ENCODE results near the gene ITFG1.
"Not testable (repeated sequence)": the region's sequence is repeated elsewhere in the genome, so short reads cannot be mapped to it uniquely, and the experiment has no call there.

ITFG1 gene

DNA sequence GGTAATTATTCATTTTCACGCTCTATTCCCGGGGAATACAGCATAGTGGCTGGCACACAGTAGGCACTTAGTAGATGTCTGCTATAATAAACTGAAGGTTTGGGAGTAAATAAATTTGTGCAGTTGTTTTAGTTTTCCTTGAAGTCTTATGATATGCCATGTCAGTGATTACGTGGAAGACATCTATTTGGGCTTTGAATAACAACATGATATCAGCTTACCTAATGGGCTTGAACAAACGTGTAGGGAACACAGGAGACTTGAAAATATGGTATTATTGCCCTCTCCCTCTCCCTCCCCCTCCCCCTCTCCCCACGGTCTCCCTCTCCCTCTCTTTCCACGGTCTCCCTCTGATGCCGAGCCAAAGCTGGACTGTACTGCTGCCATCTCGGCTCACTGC lies 280.8 kb downstream of the ITFG1 start:
- Histone ChIP-seq H3K9me3 (ENCODE audit: control insufficient read depth, low read length) (no peaks in the 10 kb centered on the region), H3K9ac (ENCODE audit: low read length) (no peak overlapping the region), H3K27me3 (replicated peaks; ENCODE audit: control insufficient read depth, insufficient read depth, low read length) (no peaks in the 10 kb centered on the region), H3K36me3 (ENCODE audit: control insufficient read depth, insufficient read depth, low read length, severe bottlenecking) (no peaks in the 10 kb centered on the region), H3K4me3 (ENCODE audit: low read length) (no peak overlapping the region), H3K4me1 (ENCODE audit: control insufficient read depth, insufficient read depth, low read length) (no peaks in the 10 kb centered on the region)
- DNase-seq (ENCODE audit: low read depth): no peak

DNA sequence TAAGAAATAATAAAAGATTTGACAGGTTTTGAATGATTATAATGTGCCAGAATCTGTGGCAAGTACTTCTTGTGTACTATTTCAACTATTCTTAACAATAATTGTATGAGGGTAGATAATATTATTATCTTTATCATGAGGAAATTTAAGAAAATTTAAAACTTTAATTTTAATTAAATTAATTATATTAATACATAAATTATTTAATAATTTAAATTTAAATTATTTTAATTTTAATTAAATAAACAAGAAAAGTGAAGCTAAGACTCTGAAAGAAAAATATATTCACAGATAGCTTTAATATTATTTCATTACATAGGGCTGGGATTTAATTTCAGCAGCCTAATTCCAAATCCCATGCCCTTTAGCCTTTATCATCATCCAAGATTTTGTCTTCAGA lies 285.7 kb downstream of the ITFG1 start:
- DNase-seq (ENCODE audit: low read depth): no peak
- Histone ChIP-seq H3K4me3 (ENCODE audit: low read length) (no peak overlapping the region), H3K4me1 (ENCODE audit: control insufficient read depth, insufficient read depth, low read length) (peaks cover 4% of the 10 kb centered on the region), H3K9ac (ENCODE audit: low read length) (no peak overlapping the region), H3K9me3 (ENCODE audit: control insufficient read depth, low read length) (no peaks in the 10 kb centered on the region), H3K36me3 (ENCODE audit: control insufficient read depth, insufficient read depth, low read length, severe bottlenecking) (no peaks in the 10 kb centered on the region), H3K27me3 (replicated peaks; ENCODE audit: control insufficient read depth, insufficient read depth, low read length) (no peaks in the 10 kb centered on the region)

- no peak for DNase-seq (ENCODE audit: low read depth)
- H3K4me3 ChIP-seq (ENCODE audit: low read length): no peak overlapping the region
- no peaks in the 10 kb centered on the region for H3K4me1 ChIP-seq (ENCODE audit: control insufficient read depth, insufficient read depth, low read length)
- H3K27me3 ChIP-seq (replicated peaks; ENCODE audit: control insufficient read depth, insufficient read depth, low read length): no peaks in the 10 kb centered on the region
- no peaks in the 10 kb centered on the region for H3K9me3 ChIP-seq (ENCODE audit: control insufficient read depth, low read length)
- H3K36me3 ChIP-seq (ENCODE audit: control insufficient read depth, insufficient read depth, low read length, severe bottlenecking): peaks cover 18% of the 10 kb centered on the region
- H3K9ac ChIP-seq (ENCODE audit: low read length): no peak overlapping the region
These were observed 298.0 kb downstream of the ITFG1 start for GRCh38 chr16:47162670-47163420.

DNA sequence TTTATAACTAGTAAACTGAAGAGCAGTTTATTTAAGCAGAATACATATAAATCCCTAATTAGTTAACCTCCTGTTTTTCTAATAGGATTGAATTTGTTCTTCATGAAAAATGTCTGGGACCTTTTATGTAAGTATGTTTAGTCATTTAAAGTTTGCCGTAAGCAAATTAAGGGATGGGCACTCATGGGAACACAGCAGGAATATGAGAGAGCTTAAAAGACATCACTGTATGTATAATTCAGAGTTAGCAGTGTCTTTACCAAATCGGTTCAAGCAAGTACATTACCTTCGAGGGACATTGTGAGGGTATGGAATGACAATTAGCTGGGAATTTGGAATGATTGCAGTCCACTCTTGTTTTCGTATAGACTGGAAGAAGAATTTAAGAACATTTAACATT lies 299.4 kb downstream of the ITFG1 start:
- no peaks in the 10 kb centered on the region for H3K27me3 ChIP-seq (replicated peaks; ENCODE audit: control insufficient read depth, insufficient read depth, low read length)
- H3K9ac ChIP-seq (ENCODE audit: low read length): no peak overlapping the region
- DNase-seq (ENCODE audit: low read depth): no peak
- no peak overlapping the region for H3K4me3 ChIP-seq (ENCODE audit: low read length)
- no peaks in the 10 kb centered on the region for H3K9me3 ChIP-seq (ENCODE audit: control insufficient read depth, low read length)
- H3K4me1 ChIP-seq (ENCODE audit: control insufficient read depth, insufficient read depth, low read length): no peaks in the 10 kb centered on the region
- H3K36me3 ChIP-seq (ENCODE audit: control insufficient read depth, insufficient read depth, low read length, severe bottlenecking): peaks cover 22% of the 10 kb centered on the region

GRCh38 chr16:47160422-47160821 lies 300.4 kb downstream of the ITFG1 start:
- H3K9me3 ChIP-seq (ENCODE audit: control insufficient read depth, low read length): no peaks in the 10 kb centered on the region
- DNase-seq (ENCODE audit: low read depth): no peak

GRCh38 chr16:47158992-47159391 lies 301.9 kb downstream of the ITFG1 start:
- DNase-seq (ENCODE audit: low read depth): no peak
- H3K27me3 ChIP-seq (replicated peaks; ENCODE audit: control insufficient read depth, insufficient read depth, low read length): no peaks in the 10 kb centered on the region
- H3K9ac ChIP-seq (ENCODE audit: low read length): no peak overlapping the region
- H3K36me3 ChIP-seq (ENCODE audit: control insufficient read depth, insufficient read depth, low read length, severe bottlenecking): peaks cover 23% of the 10 kb centered on the region
- no peak overlapping the region for H3K4me3 ChIP-seq (ENCODE audit: low read length)
- H3K9me3 ChIP-seq (ENCODE audit: control insufficient read depth, low read length): no peaks in the 10 kb centered on the region
- no peaks in the 10 kb centered on the region for H3K4me1 ChIP-seq (ENCODE audit: control insufficient read depth, insufficient read depth, low read length)

More at GRCh38 chr16:47160422-47160821, 300.4 kb downstream of the ITFG1 start:
- Histone ChIP-seq H3K4me3 (ENCODE audit: low read length) (no peak overlapping the region), H3K4me1 (ENCODE audit: control insufficient read depth, insufficient read depth, low read length) (no peaks in the 10 kb centered on the region), H3K9ac (ENCODE audit: low read length) (no peak overlapping the region), H3K36me3 (ENCODE audit: control insufficient read depth, insufficient read depth, low read length, severe bottlenecking) (peaks cover 23% of the 10 kb centered on the region), H3K27me3 (replicated peaks; ENCODE audit: control insufficient read depth, insufficient read depth, low read length) (no peaks in the 10 kb centered on the region)

GRCh38 chr16:47156680-47157215 lies 304.1 kb downstream of the ITFG1 start:
- Histone ChIP-seq H3K4me1 (ENCODE audit: control insufficient read depth, insufficient read depth, low read length) (no peaks in the 10 kb centered on the region), H3K27me3 (replicated peaks; ENCODE audit: control insufficient read depth, insufficient read depth, low read length) (no peaks in the 10 kb centered on the region), H3K9me3 (ENCODE audit: control insufficient read depth, low read length) (no peaks in the 10 kb centered on the region), H3K9ac (ENCODE audit: low read length) (no peak overlapping the region), H3K4me3 (ENCODE audit: low read length) (no peak overlapping the region), H3K36me3 (ENCODE audit: control insufficient read depth, insufficient read depth, low read length, severe bottlenecking) (peaks cover 34% of the 10 kb centered on the region)
- DNase-seq (ENCODE audit: low read depth): no peak

GRCh38 chr16:47152501-47152900 lies 308.4 kb downstream of the ITFG1 start:
- not testable (repeated sequence) for H3K9me3 ChIP-seq (ENCODE audit: control insufficient read depth, low read length); H3K4me3 ChIP-seq (ENCODE audit: low read length); H3K9ac ChIP-seq (ENCODE audit: low read length); H3K27me3 ChIP-seq (replicated peaks; ENCODE audit: control insufficient read depth, insufficient read depth, low read length); DNase-seq (ENCODE audit: low read depth); H3K4me1 ChIP-seq (ENCODE audit: control insufficient read depth, insufficient read depth, low read length)
- H3K36me3 ChIP-seq (ENCODE audit: control insufficient read depth, insufficient read depth, low read length, severe bottlenecking): peaks cover 16% of the 10 kb centered on the region

GRCh38 chr16:47150067-47150466 lies 310.8 kb downstream of the ITFG1 start:
- Histone ChIP-seq H3K9ac (ENCODE audit: low read length) (no peak overlapping the region), H3K9me3 (ENCODE audit: control insufficient read depth, low read length) (no peaks in the 10 kb centered on the region), H3K27me3 (replicated peaks; ENCODE audit: control insufficient read depth, insufficient read depth, low read length) (no peaks in the 10 kb centered on the region), H3K4me1 (ENCODE audit: control insufficient read depth, insufficient read depth, low read length) (no peaks in the 10 kb centered on the region), H3K4me3 (ENCODE audit: low read length) (no peak overlapping the region), H3K36me3 (ENCODE audit: control insufficient read depth, insufficient read depth, low read length, severe bottlenecking) (peaks cover 11% of the 10 kb centered on the region)
- no peak for DNase-seq (ENCODE audit: low read depth)

DNA sequence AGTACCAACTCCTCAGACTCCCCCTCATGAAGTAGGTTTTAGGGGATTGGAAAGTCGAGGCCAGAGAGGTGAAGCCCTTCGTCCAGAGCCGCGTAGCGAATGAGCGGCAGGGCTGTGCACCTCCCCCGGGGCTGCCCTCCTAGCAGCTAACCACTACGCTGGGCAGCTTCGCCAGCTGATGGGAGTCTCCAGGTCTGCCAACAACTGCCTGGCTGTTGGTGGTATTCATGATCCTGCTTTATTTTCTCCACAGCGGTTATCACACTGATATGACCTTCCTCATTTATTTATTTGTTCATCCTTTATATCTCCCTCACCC lies 316.3 kb downstream of the ITFG1 start:
- H3K4me1 ChIP-seq (ENCODE audit: control insufficient read depth, insufficient read depth, low read length): peaks cover 6% of the 10 kb centered on the region
- no peaks in the 10 kb centered on the region for H3K36me3 ChIP-seq (ENCODE audit: control insufficient read depth, insufficient read depth, low read length, severe bottlenecking)
- H3K9me3 ChIP-seq (ENCODE audit: control insufficient read depth, low read length): no peaks in the 10 kb centered on the region
- peak overlapping the region; percentile 68 for H3K4me3 ChIP-seq (ENCODE audit: low read length)
- H3K9ac ChIP-seq (ENCODE audit: low read length): no peak overlapping the region
- no peak for DNase-seq (ENCODE audit: low read depth)
- H3K27me3 ChIP-seq (replicated peaks; ENCODE audit: control insufficient read depth, insufficient read depth, low read length): no peaks in the 10 kb centered on the region

DNA sequence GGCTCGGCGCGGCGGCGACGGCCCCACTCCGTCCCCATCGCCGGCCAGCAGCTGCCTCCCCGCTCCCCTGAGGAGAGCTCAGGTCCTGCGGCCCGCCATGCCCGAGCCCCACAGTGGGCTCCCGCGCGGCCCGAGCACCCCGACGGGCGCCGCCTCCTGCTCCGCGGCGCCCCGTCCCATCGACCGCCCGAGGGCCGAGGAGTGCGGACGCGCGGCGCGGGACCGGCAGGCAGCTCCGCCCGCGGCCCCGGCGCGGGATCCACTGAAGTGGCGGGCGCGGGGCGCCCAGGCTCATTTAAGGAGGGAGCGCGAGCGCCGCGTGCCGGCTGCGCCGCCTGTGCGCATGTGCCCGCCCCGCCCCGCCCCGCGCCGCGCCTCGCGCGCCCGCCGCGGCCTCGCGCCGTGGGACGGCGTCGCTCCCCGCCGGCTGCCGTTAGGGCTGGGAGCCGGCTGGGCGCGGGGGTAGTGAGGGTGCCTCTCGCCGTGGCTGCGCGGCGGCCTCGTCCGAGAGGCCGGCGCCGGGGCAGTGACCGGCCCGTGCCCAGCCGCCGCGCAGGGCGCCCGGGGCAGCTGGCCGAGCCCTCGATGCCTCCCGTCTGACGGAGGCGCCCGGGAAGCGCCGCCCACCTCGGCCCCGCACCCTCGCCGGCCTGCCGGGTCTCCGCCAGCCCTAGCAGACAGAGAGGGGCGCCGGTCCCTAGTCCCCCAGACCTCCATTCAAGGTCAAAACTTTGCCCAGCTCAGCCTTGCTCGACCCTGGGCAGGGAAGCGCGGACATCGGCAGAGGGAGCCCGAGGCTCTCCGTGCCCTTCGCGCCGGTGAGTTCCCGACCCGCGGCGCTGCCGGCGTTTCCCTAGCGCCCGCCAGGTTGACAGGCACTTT lies 316.9 kb downstream of the ITFG1 start, which contains the start of gene NETO2:
Gene NETO2 (minus strand): TSS at position 269 of the 882 bp plus-strand sequence. CDS start 333 bp downstream, outside the sequence.
- Histone ChIP-seq H3K27me3 (replicated peaks; ENCODE audit: control insufficient read depth, insufficient read depth, low read length) (no peaks in the 10 kb centered on the region), H3K9me3 (ENCODE audit: control insufficient read depth, low read length) (no peaks in the 10 kb centered on the region), H3K4me1 (ENCODE audit: control insufficient read depth, insufficient read depth, low read length) (peaks cover 6% of the 10 kb centered on the region), H3K9ac (ENCODE audit: low read length) (no peak within 1 kb of the TSS), H3K36me3 (ENCODE audit: control insufficient read depth, insufficient read depth, low read length, severe bottlenecking) (no peaks in the 10 kb centered on the region), H3K4me3 (ENCODE audit: low read length) (peak within 1 kb of the TSS; percentile 84)
- peak; percentile 78 for DNase-seq (ENCODE audit: low read depth)
